Astrocyte (in vitro differentiated cells and primary cell): ENCODE data around the gene POLG2. TPM values are rescaled to one million over a fixed set of nuclear protein-coding genes. Genes with fewer than 3 reads are reported as not detected.

ENCODE experiments used
- DNase-seq: peaks from one replicate; pipeline ENCODE4 v3.0.0-alpha.2; 2010; ENCODE audit warnings: low read depth
- FAIRE-seq: peaks from 2 replicates; lab custom pipeline; 2011; peaks lifted over from hg19 to GRCh38; lab: Jason Lieb, UNC
- H2AFZ ChIP-seq: 2 replicates; pipeline ENCODE4 v1.6.0; 2012; ENCODE audit warnings: low read depth, low read length, inconsistent platforms
- H3K27ac ChIP-seq: 2 replicates; pipeline ENCODE4 v1.5.1; 2011; ENCODE audit warnings: low read depth, low read length, inconsistent platforms
- H3K27me3 ChIP-seq: 2 replicates; pipeline ENCODE4 v1.6.0; 2011; ENCODE audit warnings: low read length, inconsistent platforms; ENCODE audit not compliant: insufficient read depth
- H3K36me3 ChIP-seq: 2 replicates; pipeline ENCODE4 v1.5.1; 2011; ENCODE audit warnings: low read length, inconsistent platforms; ENCODE audit not compliant: insufficient read depth
- H3K4me1 ChIP-seq: 2 replicates; pipeline ENCODE4 v1.5.1; 2011; ENCODE audit warnings: low read length, inconsistent platforms; ENCODE audit not compliant: insufficient read depth
- H3K4me2 ChIP-seq: 2 replicates; pipeline ENCODE4 v1.6.0; 2012; ENCODE audit warnings: low read length, inconsistent platforms
- H3K4me3 ChIP-seq: 2 replicates; pipeline ENCODE4 v1.5.1; 2011; ENCODE audit warnings: low read depth, mild to moderate bottlenecking, low read length, inconsistent platforms; ENCODE audit not compliant: insufficient read depth
- H3K79me2 ChIP-seq: 2 replicates; pipeline ENCODE4 v1.6.0; 2012; ENCODE audit warnings: mild to moderate bottlenecking, low read length, inconsistent platforms; ENCODE audit not compliant: insufficient read depth
- H3K9ac ChIP-seq: 2 replicates; pipeline ENCODE4 v1.6.0; 2012; ENCODE audit warnings: mild to moderate bottlenecking, low read length, inconsistent platforms
- H3K9me3 ChIP-seq: 2 replicates; pipeline ENCODE4 v1.5.1; 2012; ENCODE audit warnings: low read depth, mild to moderate bottlenecking, low read length, inconsistent platforms; ENCODE audit not compliant: insufficient read depth
- H4K20me1 ChIP-seq: 2 replicates; pipeline ENCODE4 v1.6.0; 2012; ENCODE audit warnings: low read length, inconsistent platforms; ENCODE audit not compliant: insufficient read depth
- H3K27ac Mint-ChIP-seq: one replicate; pipeline ENCODE4 v1.8.0; 2021; ENCODE audit warnings: mild to moderate bottlenecking, mixed read lengths; ENCODE audit not compliant: unreplicated experiment
- H3K27me3 Mint-ChIP-seq: one replicate; pipeline ENCODE4 v1.8.0; 2021; ENCODE audit warnings: low read depth, mixed read lengths; ENCODE audit not compliant: unreplicated experiment
- H3K36me3 Mint-ChIP-seq: one replicate; pipeline ENCODE4 v1.8.0; 2021; ENCODE audit warnings: low read depth, mixed read lengths; ENCODE audit not compliant: unreplicated experiment
- H3K4me1 Mint-ChIP-seq: one replicate; pipeline ENCODE4 v1.8.0; 2021; ENCODE audit warnings: low read depth, mixed read lengths; ENCODE audit not compliant: unreplicated experiment
- H3K4me3 Mint-ChIP-seq: one replicate; pipeline ENCODE4 v1.8.0; 2021; ENCODE audit warnings: mild to moderate bottlenecking, moderate library complexity, mixed read lengths; ENCODE audit not compliant: unreplicated experiment
- H3K9me3 Mint-ChIP-seq: one replicate; pipeline ENCODE4 v1.8.0; 2021; ENCODE audit warnings: mild to moderate bottlenecking, mixed read lengths; ENCODE audit not compliant: unreplicated experiment
- EZH2 ChIP-seq: IDR thresholded peaks from 2 replicates; pipeline ENCODE4 v1.6.1; 2012; ENCODE audit warnings: mild to moderate bottlenecking, low read length, inconsistent platforms; ENCODE audit not compliant: insufficient read depth
- total RNA-seq: library from RNA; stranded (reverse); gene quantifications from 2 replicates; pipeline ENCODE4 v1.2.1, GENCODE V29; 2021
- TF ChIP-seq, protein P1 (sequence below): IDR thresholded peaks from 2 replicates; pipeline ENCODE4 v1.5.1; 2011; ENCODE audit warnings: low read depth, mild to moderate bottlenecking, inconsistent platforms, low read length, moderate library complexity; ENCODE audit not compliant: insufficient read depth

The POLG2 gene
- total RNA-seq, 1 donor from 2014 or later = 16.2 TPM

DNA sequence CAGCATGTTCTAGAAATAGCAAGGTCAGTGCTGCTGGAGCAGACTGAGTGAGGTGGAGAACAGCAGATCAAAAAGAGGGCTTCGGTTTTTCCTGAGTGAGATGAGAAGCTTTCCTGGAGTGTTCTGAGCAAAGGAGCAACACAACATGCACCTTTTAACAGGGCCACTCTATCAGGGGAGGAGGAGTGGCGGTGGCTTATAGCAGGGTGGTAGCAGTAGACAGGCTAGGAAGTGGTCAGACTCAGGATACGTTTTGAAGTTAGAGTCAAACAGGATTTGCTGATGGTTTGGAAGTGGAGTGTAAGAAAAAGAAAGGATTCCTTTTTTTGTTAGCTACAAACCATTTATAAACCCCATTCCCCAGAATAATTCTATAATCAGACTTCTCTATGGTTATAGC, 12.5 kb downstream of the POLG2 start:
- Mint-ChIP-seq H3K4me3 (no peak overlapping the region), H3K36me3 (peaks cover 12% of the 10 kb centered on the region), H3K27me3 (no peaks in the 10 kb centered on the region), H3K9me3 (no peaks in the 10 kb centered on the region), H3K4me1 (peaks cover 11% of the 10 kb centered on the region), H3K27ac (no peak overlapping the region)
- Histone ChIP-seq H3K4me2 (no peak overlapping the region), H3K36me3 (peaks cover 5% of the 10 kb centered on the region), H3K79me2 (no peaks in the 10 kb centered on the region), H4K20me1 (no peaks in the 10 kb centered on the region), H3K9me3 (no peaks in the 10 kb centered on the region), H3K4me1 (no peaks in the 10 kb centered on the region), H3K27me3 (no peaks in the 10 kb centered on the region), H3K4me3 (no peak overlapping the region), H2AFZ (no peak overlapping the region), H3K27ac (no peak overlapping the region), H3K9ac (no peak overlapping the region)
- TF ChIP-seq, protein P1, sequence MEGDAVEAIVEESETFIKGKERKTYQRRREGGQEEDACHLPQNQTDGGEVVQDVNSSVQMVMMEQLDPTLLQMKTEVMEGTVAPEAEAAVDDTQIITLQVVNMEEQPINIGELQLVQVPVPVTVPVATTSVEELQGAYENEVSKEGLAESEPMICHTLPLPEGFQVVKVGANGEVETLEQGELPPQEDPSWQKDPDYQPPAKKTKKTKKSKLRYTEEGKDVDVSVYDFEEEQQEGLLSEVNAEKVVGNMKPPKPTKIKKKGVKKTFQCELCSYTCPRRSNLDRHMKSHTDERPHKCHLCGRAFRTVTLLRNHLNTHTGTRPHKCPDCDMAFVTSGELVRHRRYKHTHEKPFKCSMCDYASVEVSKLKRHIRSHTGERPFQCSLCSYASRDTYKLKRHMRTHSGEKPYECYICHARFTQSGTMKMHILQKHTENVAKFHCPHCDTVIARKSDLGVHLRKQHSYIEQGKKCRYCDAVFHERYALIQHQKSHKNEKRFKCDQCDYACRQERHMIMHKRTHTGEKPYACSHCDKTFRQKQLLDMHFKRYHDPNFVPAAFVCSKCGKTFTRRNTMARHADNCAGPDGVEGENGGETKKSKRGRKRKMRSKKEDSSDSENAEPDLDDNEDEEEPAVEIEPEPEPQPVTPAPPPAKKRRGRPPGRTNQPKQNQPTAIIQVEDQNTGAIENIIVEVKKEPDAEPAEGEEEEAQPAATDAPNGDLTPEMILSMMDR = no peak
- no peak for TF ChIP-seq EZH2
- no peak for DNase-seq
- FAIRE-seq = no peak

DNA sequence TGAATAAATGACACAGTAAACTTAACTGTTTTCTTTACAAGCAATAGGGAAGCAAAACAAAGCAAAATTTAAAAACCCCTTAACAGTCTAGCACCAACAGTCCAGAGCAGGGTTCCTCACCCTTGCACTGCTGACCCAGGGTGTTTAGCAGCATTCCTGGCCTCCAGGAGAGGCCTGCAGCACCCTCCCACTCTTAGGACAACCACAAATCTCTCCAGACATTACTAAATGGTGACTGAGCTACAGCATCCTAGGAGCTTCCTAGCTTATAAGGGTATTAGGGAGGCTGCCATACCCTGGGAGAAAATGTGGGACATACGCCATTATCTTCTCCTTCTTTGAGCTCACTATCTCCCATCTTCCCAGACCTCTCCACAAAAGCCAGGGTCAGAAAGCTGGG, 15.9 kb downstream of the POLG2 start:
- H3K4me3 ChIP-seq = no peak overlapping the region
- Mint-ChIP-seq H3K4me3 (no peak overlapping the region), H3K27ac (no peak overlapping the region), H3K9me3 (no peaks in the 10 kb centered on the region), H3K4me1 (peaks cover 11% of the 10 kb centered on the region), H3K27me3 (no peaks in the 10 kb centered on the region), H3K36me3 (peaks cover 9% of the 10 kb centered on the region)
- no peak overlapping the region for H3K4me2 ChIP-seq
- no peaks in the 10 kb centered on the region for H3K9me3 ChIP-seq
- H3K36me3 ChIP-seq = peaks cover 5% of the 10 kb centered on the region
- H3K79me2 ChIP-seq = no peaks in the 10 kb centered on the region
- no peak overlapping the region for H3K27ac ChIP-seq
- no peak for DNase-seq
- no peak overlapping the region for H2AFZ ChIP-seq
- H3K9ac ChIP-seq = no peak overlapping the region
- H3K4me1 ChIP-seq = no peaks in the 10 kb centered on the region
- no peak for TF ChIP-seq EZH2
- TF ChIP-seq, protein P1 = no peak
- no peaks in the 10 kb centered on the region for H3K27me3 ChIP-seq
- H4K20me1 ChIP-seq = no peaks in the 10 kb centered on the region
- no peak for FAIRE-seq

DNA sequence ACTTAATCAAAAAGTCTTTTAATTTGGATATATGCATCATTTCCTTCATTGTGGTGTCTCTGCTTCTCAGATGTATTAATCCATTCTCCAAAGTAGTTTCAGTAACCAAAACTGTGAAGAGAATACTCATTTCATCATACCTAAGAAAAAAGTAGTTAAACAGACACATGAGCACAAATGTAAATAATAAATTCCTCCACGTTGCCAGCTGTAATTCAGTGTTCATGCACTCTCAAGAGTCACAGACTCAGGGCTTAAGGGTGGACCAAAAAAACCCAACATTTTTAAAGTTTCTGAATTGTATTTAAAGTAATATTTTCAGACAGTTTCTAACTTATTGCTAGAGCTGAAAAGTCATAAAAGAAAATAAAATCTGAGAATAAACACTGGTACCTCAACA, 19.0 kb downstream of the POLG2 start:
- H3K4me1 ChIP-seq = no peaks in the 10 kb centered on the region
- no peak overlapping the region for H3K4me3 ChIP-seq
- Mint-ChIP-seq H3K4me1 (peaks cover 8% of the 10 kb centered on the region), H3K9me3 (no peaks in the 10 kb centered on the region), H3K27me3 (no peaks in the 10 kb centered on the region), H3K4me3 (no peak overlapping the region), H3K36me3 (peaks cover 2% of the 10 kb centered on the region), H3K27ac (no peak overlapping the region)
- no peaks in the 10 kb centered on the region for H4K20me1 ChIP-seq
- H3K4me2 ChIP-seq = no peak overlapping the region
- H3K9ac ChIP-seq = no peak overlapping the region
- no peaks in the 10 kb centered on the region for H3K79me2 ChIP-seq
- no peak overlapping the region for H2AFZ ChIP-seq
- no peak overlapping the region for H3K27ac ChIP-seq
- TF ChIP-seq, protein P1 = no peak
- TF ChIP-seq EZH2 = no peak
- H3K27me3 ChIP-seq = no peaks in the 10 kb centered on the region
- DNase-seq (no peak), FAIRE-seq (no peak)
- H3K9me3 ChIP-seq = no peaks in the 10 kb centered on the region
- H3K36me3 ChIP-seq = peaks cover 5% of the 10 kb centered on the region
